PFSK-1 (cell line): ENCODE data around the gene ABLIM2.

Experiments
- POLR2AphosphoS5 ChIP-seq: IDR thresholded peaks from 2 replicates; pipeline ENCODE4 v1.6.1; 2012; ENCODE audit warnings: low read depth, mild to moderate bottlenecking, control low read depth, low read length, moderate library complexity
- TAF1 ChIP-seq: IDR thresholded peaks from 2 replicates; pipeline ENCODE4 v1.6.1; 2012; ENCODE audit warnings: low read length, control low read depth, borderline replicate concordance; ENCODE audit not compliant: insufficient read depth

DNA sequence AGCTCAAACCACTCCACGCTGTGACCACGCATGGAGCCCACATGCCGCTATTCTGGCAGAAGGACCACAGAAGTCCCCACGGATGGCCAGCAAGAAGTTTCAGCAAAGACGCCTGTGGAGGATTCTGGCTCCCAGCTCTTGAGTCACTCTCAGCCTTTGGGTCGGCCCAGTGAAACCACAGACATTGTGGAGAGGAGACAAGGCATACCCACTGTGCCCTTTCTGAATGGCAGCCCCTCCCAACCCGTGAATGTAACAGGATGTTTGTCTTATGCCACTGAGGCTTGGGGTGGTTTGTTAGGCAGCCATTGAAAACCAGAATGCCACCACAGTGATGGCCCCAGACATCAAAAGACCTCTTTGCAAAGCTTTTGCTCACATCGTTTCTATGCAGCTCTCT lies 42.7 kb downstream of the ABLIM2 start:
- no peak for TF ChIP-seq TAF1
- no peak for TF ChIP-seq POLR2AphosphoS5
